ENCODE measurements around the gene EIF4EBP2.

Gene EIF4EBP2

DNA sequence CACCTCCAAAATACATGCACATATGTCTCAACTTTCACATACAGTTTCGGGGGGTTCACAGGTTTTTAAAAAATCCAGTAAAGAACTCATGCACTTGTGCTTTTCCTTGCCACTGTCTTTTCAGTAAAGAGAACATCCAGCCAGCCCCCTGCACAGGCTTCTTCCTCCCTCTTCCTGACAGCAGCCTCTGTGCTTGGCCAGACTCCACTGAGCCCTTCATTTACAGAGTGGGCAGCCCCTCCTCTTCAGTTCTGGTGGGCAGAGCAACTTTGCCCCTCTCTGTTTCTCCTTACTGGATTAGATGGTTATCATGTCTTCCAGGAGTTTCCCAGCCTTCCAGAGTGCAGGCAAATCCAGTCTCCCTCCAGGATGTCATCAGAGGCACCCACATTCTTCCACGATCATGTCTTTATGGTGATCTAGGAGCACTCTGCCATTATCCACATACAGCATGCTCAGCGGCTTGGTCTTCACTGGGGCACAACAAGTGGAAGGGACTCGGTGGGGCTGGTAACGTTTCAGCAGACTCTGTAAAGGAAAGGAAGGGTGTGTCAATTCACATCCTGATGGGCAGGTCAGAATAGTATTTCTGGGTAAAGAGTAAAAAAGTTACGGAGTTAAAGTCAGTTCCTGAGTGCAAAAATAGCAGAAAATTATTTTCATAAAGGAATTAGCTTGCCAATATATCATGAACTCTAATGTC is 28.8 kb downstream of the EIF4EBP2 start:
- no peak for DNase-seq (ENCODE audit: low spot score)

- no peak for DNase-seq (ENCODE audit: low spot score)
Measured at GRCh38 chr10:70433581-70434280, 29.8 kb downstream of the EIF4EBP2 start.

GRCh38 chr10:70435241-70436085 is 31.5 kb downstream of the EIF4EBP2 start:
- no peak for DNase-seq (ENCODE audit: low spot score)

DNA sequence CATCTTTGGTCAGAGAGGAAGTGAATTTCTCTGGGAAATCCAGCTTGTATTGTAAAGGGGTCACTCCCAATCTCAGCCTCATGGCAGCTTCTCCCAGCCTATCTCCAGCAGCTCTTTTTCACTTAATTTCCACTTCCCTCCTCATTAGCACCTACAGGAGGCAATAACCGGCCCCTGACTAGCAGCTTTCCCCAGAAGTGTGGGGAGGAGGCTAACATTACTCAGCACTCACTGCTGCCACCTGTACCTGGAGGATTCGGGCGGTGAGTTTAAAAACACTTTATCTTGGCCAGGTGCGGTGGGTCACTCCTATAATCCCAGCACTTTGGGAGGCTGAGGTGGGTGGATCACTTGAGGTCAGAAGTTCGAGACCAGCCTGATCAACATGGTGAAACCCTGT is 33.8 kb downstream of the EIF4EBP2 start:
- no peak for DNase-seq (ENCODE audit: low spot score)

- DNase-seq (ENCODE audit: low spot score) = no peak
Measured at GRCh38 chr10:70440296-70441160, 36.6 kb downstream of the EIF4EBP2 start.

DNA sequence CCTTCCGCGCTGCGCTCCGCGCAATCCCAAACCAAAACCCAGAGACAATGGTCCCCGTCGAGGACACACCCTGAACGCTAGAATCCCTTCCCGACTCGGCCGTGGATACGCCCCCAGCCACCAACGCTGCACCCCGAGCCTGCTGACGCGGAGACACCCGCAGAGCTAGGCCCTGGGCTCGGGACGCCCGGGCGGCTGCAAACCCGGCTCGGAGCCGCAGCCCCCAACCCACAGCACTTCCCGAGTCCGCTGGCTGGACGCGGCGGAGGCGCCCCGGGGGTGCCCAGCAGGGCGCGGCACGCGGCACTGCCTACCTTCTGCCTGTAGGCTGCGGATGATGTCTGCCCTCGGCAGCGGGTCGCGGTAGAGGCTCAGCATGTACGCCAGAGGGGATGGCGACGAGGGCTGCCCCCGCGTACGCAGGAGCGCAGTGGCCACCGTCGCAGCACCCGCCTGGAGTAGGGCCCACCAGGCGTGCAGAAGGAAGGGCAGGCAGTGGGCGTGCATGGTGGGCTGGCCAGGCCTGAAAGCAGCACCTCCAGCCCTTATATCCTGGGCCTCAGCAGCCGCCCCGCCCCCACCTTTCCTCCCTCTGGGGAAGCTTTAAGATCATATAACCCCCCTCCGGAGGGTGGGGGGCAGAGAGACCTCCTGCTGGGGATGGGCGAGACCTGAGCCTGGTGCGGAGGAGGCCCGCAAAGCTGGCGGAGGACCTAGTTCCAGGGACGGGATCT is 37.4 kb downstream of the EIF4EBP2 start, which contains the start of gene NODAL:
TSS of gene NODAL (minus strand) at position 521 of the 734 bp plus-strand sequence. CDS start at position 507, 14 bp downstream.
- no peak for DNase-seq (ENCODE audit: low spot score)

GRCh38 chr10:70441895-70442309 is 38.0 kb downstream of the EIF4EBP2 start:
- DNase-seq (ENCODE audit: low spot score) = no peak

DNA sequence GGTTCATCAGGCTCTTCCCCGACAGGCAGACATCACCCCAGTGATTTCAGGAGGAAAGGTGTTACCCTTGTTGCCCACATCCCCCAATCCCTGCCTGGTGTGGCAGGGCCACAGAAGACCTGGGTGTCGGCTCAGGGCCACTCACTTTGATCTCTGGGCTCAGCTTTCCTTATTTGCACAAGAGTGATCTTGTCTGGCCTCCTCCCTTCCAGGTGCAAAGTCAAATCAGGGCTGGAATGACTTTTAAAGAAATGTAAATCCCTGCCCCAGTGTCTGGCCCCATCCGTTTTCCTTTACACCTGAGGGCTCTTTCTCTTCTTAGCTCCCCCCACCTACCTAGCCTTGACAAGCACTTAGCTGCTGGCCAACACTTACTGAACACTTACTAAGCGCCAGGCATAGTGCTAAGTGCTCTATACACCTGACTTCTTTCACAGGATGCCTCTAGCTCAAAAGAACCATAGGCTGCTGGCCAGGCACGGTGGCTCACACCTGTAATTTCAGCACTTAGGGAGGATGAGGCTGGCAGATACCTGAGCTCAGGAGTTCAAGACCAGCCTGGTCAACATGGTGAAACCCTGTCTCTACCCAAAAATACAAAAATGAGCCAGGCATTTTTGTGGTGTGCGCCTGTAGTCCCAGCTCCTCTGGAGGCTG is 38.5 kb downstream of the EIF4EBP2 start:
- DNase-seq (ENCODE audit: low spot score) = no peak

DNA sequence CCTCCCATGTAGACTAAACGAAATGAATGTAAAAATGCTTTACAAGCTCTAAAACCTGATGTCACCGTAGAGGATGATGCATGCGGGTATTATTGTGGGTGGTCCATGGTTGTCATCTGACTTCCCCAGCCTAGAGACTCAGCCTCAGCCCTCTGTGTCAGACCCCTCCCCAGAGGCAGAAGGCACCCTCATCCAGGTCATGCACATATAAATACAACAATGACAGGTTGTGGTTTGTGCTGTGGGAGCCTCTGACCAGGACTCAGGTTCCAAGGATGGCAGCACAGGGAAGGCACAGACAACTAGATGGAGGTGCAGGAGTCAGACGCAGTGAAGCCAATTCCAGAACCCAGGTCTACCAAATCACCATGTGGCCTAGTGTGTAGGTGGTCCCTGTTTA is 40.8 kb downstream of the EIF4EBP2 start:
- no peak for DNase-seq (ENCODE audit: low spot score)

GRCh38 chr10:70445718-70446657 is 42.0 kb downstream of the EIF4EBP2 start:
- DNase-seq (ENCODE audit: low spot score) = no peak

DNA sequence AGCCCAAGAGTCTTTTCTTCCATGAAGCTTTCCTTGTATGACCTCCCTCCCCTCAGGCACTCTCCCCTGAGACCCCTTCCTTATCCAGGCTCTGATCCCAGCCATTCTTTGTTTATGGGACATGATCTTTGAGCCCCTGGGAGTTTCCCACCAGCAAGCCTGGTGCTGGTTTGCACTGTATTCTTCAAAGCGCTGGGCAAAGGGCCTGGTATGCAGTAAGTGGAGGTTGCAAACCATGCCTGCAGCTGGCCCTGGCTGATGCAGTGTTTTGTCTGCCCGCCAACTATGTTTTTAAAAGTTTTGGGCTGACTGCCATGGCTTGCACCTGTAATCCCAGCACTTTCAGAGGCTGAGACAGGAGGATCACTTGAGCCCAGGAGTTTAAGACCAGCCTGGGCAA is 44.3 kb downstream of the EIF4EBP2 start:
- DNase-seq (ENCODE audit: low spot score) = no peak

DNA sequence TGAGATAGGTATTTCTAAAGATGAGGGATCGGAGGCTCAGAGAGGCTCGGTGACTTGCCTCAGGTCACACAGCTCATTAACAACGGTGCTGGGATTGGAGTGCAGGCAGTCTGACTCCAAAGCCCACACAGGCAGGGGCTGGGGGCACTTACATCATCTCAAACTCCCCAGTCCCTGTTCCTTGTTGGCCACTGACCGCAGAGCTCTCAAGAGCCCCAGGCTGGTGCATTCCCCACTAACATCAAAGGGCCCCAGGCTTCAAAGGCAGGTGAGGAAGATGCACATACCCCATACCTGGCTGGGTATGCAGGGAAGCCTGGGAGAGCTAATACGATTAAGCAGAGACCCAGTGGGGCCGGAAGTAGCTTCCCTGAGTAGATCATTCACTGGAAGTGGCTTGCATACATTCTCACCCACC is 51.3 kb downstream of the EIF4EBP2 start:
- no peak for DNase-seq (ENCODE audit: low spot score)

GRCh38 chr10:70456164-70456563 is 52.2 kb downstream of the EIF4EBP2 start:
- no peak for DNase-seq (ENCODE audit: low spot score)

- DNase-seq (ENCODE audit: low spot score) = no peak
Measured at GRCh38 chr10:70457759-70458305, 53.9 kb downstream of the EIF4EBP2 start.

DNA sequence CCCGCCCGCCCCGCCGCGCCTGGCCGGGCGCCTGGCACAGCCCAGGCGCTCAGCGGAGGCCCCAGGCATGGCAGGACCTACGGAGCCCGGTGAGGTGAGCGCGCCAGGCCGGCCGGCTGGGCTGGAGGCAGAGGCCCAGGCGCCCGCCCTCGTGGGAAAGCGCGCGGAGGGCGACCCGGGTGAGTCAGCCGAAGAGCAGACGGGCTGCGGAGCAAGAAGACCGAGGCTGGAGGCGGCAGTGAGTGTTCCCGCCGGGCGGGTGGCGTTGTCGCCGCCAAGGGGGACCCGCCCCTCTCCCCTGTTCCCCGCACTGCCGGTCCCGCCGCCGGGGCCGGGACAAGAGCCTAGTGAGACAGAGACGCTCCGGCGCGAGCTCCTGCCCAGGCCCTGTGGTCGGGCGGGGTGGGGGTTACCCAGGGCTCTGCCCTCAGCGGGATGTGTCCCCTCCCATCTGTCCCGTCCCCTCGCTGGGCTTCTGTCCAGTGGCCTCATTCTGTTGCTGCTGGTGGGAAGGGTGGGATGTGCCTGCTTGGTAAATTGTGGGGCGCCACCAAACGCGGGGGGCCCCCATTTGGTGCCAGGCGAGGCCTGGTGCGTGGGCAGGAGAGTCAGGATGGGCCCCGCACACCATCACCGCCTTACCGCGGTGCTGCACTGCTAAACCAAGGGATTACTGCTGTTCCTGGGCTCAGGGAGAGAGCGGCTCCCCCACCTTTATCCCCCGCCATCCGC is 54.5 kb downstream of the EIF4EBP2 start:
- no peak for DNase-seq (ENCODE audit: low spot score)

GRCh38 chr10:70459061-70459773 is 55.3 kb downstream of the EIF4EBP2 start:
- no peak for DNase-seq (ENCODE audit: low spot score)

DNA sequence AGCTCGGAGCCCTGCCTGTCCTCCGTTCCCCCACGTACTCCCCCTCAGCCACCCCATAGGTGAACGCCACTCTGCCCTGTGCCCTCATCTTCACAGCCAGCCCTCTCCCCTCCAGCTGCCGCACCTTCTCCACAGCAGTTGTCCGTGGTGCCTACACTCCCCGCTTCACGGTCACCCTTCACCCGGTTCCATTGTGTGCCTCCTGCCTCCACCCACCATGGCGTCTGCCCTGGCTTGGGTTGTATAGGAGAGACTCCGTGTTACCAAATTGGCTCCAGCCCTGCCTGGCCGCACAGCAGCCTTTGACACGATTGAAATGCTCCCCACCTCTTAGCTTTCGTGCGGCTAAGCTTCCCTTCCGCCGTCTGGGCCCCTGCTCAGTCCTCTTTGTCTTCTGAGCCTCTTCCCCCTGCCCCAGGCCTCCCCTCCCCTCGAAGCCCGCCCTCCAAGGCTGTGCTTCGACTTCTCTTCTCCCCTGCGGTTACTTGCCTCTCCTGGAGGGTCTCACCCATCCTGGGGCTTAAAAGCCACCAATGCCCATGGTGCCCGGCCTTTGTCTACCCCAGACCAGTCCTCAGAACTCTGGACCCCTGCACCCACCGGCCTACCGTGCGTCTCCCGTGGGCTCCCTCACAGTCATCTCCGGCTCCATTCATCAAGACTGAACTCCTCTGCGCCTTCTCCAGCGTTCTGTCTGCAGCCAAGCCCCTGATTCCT is 56.0 kb downstream of the EIF4EBP2 start:
- no peak for DNase-seq (ENCODE audit: low spot score)
